ENCODE measurements around the gene HOXB5. TPM values are rescaled to one million over a fixed set of nuclear protein-coding genes. Genes with fewer than 3 reads are reported as not detected.

The HOXB5 gene
- total RNA-seq, 6 donors from 2014 or later: 0.39 to 5.0 (median 1.5) TPM

GRCh38 chr17:48609033-48609432, 15.5 kb upstream of the HOXB5 start:
- ATAC-seq (ENCODE audit: low FRiP score in 2 of 2) (no peak), DNase-seq (no peak)
- Histone ChIP-seq H3K27ac (no peak overlapping the region), H3K4me3 (no peak overlapping the region), H3K9me3 (no peaks in the 10 kb centered on the region), H3K36me3 (no peaks in the 10 kb centered on the region), H3K27me3 (peaks cover 4 to 80% (median 52%) of the 10 kb centered on the region in 4 donors), H3K4me1 (peaks cover 14 to 42% (median 35%) of the 10 kb centered on the region in 4 donors)
- TF ChIP-seq CTCF (IDR thresholded peaks at IDR 0.05): no peak
- no peak for TF ChIP-seq POLR2A (IDR thresholded peaks at IDR 0.05)
- no peak for TF ChIP-seq POLR2AphosphoS5 (IDR thresholded peaks at IDR 0.05)
- TF ChIP-seq EP300 (IDR thresholded peaks at IDR 0.05): no peak

GRCh38 chr17:48608494-48608834, 14.9 kb upstream of the HOXB5 start:
- Histone ChIP-seq H3K4me1 (peaks cover 12 to 38% (median 31%) of the 10 kb centered on the region in 4 donors), H3K27ac (no peak overlapping the region), H3K36me3 (no peaks in the 10 kb centered on the region), H3K4me3 (no peak overlapping the region), H3K9me3 (no peaks in the 10 kb centered on the region), H3K27me3 (peaks cover 4 to 80% (median 51%) of the 10 kb centered on the region in 4 donors)
- ATAC-seq (ENCODE audit: low FRiP score in 2 of 2) (no peak), DNase-seq (no peak)
- 70 to 84% methylated on average over 1 of the region's 1 CpG for WGBS, 2 donors
- TF ChIP-seq POLR2AphosphoS5 (IDR thresholded peaks at IDR 0.05) (no peak), EP300 (IDR thresholded peaks at IDR 0.05) (no peak), CTCF (IDR thresholded peaks at IDR 0.05) (no peak), POLR2A (IDR thresholded peaks at IDR 0.05) (no peak)

- Histone ChIP-seq H3K27ac (no peak overlapping the region), H3K4me3 (no peak overlapping the region), H3K4me1 (peaks cover 6 to 33% (median 26%) of the 10 kb centered on the region in 4 donors), H3K9me3 (no peaks in the 10 kb centered on the region), H3K27me3 (peaks cover 2 to 79% (median 44%) of the 10 kb centered on the region in 4 donors), H3K36me3 (no peaks in the 10 kb centered on the region)
- 54 to 64% methylated on average over 9 of the region's 9 CpGs for WGBS, 2 donors
- no peak for ATAC-seq (ENCODE audit: low FRiP score in 2 of 2)
- TF ChIP-seq EP300 (IDR thresholded peaks at IDR 0.05): no peak
- no peak for DNase-seq
Observed at GRCh38 chr17:48606892-48607614, 13.5 kb upstream of the HOXB5 start.

GRCh38 chr17:48605991-48606891, 12.7 kb upstream of the HOXB5 start:
- DNase-seq: peak in 1 of 2 donors; percentile 71
- ATAC-seq (ENCODE audit: low FRiP score in 2 of 2): no peak
- Histone ChIP-seq H3K36me3 (no peaks in the 10 kb centered on the region), H3K4me3 (no peak overlapping the region), H3K27me3 (peaks cover 2 to 79% (median 41%) of the 10 kb centered on the region in 4 donors), H3K27ac (no peak overlapping the region), H3K4me1 (peaks cover 7 to 28% (median 19%) of the 10 kb centered on the region in 4 donors), H3K9me3 (no peaks in the 10 kb centered on the region)
- no peak for TF ChIP-seq EP300 (IDR thresholded peaks at IDR 0.05)
- TF ChIP-seq CTCF (IDR thresholded peaks at IDR 0.05): no peak
- TF ChIP-seq POLR2AphosphoS5 (IDR thresholded peaks at IDR 0.05): no peak
- no peak for TF ChIP-seq POLR2A (IDR thresholded peaks at IDR 0.05)
- WGBS, 2 donors: 53 to 55% methylated on average over 41 of the region's 41 CpGs

- ATAC-seq (ENCODE audit: low FRiP score in 2 of 2) (no peak), DNase-seq (no peak)
- Histone ChIP-seq H3K27ac (no peak overlapping the region), H3K9me3 (no peaks in the 10 kb centered on the region), H3K4me1 (peaks cover 7 to 20% (median 13%) of the 10 kb centered on the region in 4 donors), H3K36me3 (no peaks in the 10 kb centered on the region), H3K4me3 (no peak overlapping the region), H3K27me3 (peaks cover 2 to 72% (median 38%) of the 10 kb centered on the region in 4 donors)
- WGBS, 2 donors: 50 to 61% methylated on average over 7 to 10 of the region's 10 CpGs
- TF ChIP-seq CTCF (IDR thresholded peaks at IDR 0.05) (no peak), EP300 (IDR thresholded peaks at IDR 0.05) (no peak), POLR2AphosphoS5 (IDR thresholded peaks at IDR 0.05) (no peak), POLR2A (IDR thresholded peaks at IDR 0.05) (no peak)
Observed at GRCh38 chr17:48605409-48605919, 11.9 kb upstream of the HOXB5 start.

All from upper lobe of left lung (tissue), 6 donors.